IMR-90 (cell line): ENCODE results near the gene PCDH11Y.
"Not testable (repeated sequence)": the region's sequence is repeated elsewhere in the genome, so short reads cannot be mapped to it uniquely, and the experiment has no call there.

Experiments
- MXI1 ChIP-seq: IDR thresholded peaks from 2 replicates; pipeline ENCODE4 v1.6.1; 2012; ENCODE audit warnings: low read depth, mild to moderate bottlenecking, low read length, moderate library complexity, borderline replicate concordance
- RCOR1 ChIP-seq: IDR thresholded peaks from 2 replicates; pipeline ENCODE4 v1.6.1; 2012; ENCODE audit warnings: mild to moderate bottlenecking, low read length, improper control_type of control experiment; ENCODE audit not compliant: insufficient replicate concordance
- RFX5 ChIP-seq: IDR thresholded peaks from 2 replicates; pipeline ENCODE4 v1.8.0; 2012; ENCODE audit warnings: low read depth, mild to moderate bottlenecking, low read length, moderate library complexity
- TF ChIP-seq, protein P1 (sequence below): conservative IDR thresholded peaks from 2 replicates; pipeline ENCODE4 v1.5.1; 2012; ENCODE audit warnings: mild to moderate bottlenecking, low read depth, low read length, improper control_type of control experiment

DNA sequence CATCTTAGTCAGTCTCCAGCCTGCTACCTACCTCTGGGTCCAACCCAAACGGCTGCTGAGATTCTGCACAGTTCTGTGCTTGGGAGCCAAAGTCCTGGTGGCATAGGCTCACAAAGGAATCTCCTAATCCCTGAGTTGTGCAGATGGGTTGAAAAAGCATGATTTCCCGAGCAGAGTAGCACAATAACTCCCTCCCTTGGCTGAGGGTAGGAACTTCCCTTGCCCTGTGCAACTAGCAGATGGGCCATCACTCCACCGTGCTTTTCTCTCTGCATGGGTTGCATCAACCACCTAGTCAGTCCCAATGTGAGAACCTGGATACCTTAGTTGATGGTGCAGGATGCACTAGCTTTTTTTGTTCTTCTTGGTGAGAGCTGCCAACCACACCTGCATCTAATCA, 82.9 kb downstream of the PCDH11Y start:
- TF ChIP-seq, protein P1, sequence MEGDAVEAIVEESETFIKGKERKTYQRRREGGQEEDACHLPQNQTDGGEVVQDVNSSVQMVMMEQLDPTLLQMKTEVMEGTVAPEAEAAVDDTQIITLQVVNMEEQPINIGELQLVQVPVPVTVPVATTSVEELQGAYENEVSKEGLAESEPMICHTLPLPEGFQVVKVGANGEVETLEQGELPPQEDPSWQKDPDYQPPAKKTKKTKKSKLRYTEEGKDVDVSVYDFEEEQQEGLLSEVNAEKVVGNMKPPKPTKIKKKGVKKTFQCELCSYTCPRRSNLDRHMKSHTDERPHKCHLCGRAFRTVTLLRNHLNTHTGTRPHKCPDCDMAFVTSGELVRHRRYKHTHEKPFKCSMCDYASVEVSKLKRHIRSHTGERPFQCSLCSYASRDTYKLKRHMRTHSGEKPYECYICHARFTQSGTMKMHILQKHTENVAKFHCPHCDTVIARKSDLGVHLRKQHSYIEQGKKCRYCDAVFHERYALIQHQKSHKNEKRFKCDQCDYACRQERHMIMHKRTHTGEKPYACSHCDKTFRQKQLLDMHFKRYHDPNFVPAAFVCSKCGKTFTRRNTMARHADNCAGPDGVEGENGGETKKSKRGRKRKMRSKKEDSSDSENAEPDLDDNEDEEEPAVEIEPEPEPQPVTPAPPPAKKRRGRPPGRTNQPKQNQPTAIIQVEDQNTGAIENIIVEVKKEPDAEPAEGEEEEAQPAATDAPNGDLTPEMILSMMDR, result not testable (repeated sequence)
- not testable (repeated sequence) for TF ChIP-seq RCOR1, MXI1, RFX5
